Stimulated activated naive CD4-positive, alpha-beta T cell (primary cell): ENCODE measurements around the gene SPAG16.

ENCODE experiments used
- DNase-seq, 6 experiments: peaks; one replicate each; lab custom pipeline; 2025; lab: John Stamatoyannopoulos, UW

Gene SPAG16

DNA sequence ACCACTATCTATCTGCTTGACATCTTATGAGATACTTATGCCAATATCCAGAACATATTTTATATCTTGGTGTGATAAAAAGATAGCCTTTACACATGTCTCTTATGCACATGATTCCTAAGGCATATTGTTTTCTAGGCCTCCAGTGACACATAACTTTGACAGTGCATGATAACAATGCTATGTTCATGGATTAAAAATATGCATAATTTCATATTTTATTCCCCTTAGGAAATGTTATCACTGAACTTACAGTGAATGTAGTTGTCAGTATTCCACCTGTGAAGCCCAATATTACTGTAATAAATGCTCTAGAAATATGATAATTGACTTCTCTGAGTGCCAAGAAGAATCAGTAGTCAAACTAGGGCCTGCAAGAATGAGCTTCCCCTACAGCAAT, 532.3 kb downstream of the SPAG16 start:
- no peak for DNase-seq

- DNase-seq, result no peak
Measured at GRCh38 chr2:213818436-213818835, 534.2 kb downstream of the SPAG16 start.

DNA sequence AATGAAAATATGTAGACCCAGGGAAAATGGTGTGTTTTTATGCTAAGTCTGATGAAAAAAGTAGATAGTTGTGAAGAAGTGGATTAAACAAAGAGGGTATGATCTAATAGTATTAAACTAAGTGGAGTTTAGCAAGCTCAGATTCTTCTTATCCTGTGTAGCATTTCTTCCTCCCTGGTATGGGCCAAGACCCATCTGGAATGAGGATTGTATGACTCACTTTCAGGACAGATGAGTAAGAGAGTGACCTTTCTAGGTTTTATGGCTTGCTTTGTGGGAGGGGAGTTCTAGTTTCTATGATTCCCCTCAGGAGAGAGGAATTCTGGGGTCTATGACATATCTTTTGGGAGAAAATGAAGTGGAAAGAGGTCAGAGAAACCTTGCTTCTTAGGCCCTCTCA, 550.1 kb downstream of the SPAG16 start:
- no peak for DNase-seq

GRCh38 chr2:213834746-213835145, 550.5 kb downstream of the SPAG16 start:
- no peak for DNase-seq

- DNase-seq, result no peak
Measured at GRCh38 chr2:213846856-213847255, 562.6 kb downstream of the SPAG16 start.

- DNase-seq, result no peak
Measured at GRCh38 chr2:213847316-213847715, 563.1 kb downstream of the SPAG16 start.

DNA sequence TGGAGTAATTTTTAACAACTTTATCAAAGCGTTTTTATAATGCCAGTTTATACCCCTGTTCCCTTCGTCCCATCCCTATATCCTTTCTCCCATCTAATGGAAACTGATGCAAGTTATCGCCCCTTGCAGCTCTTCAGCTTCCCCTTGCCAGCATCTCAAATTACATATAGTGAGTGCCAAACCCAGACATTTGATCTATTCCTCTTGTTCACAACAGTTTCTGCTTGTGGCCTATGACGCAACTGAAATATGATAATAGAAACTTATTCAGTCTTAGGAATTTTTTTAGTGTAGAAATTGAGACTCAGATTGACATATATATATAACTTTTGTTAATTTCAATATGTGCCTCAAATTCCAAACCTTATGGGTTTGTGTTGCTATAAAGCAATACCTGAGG, 564.4 kb downstream of the SPAG16 start:
- DNase-seq, result no peak

DNA sequence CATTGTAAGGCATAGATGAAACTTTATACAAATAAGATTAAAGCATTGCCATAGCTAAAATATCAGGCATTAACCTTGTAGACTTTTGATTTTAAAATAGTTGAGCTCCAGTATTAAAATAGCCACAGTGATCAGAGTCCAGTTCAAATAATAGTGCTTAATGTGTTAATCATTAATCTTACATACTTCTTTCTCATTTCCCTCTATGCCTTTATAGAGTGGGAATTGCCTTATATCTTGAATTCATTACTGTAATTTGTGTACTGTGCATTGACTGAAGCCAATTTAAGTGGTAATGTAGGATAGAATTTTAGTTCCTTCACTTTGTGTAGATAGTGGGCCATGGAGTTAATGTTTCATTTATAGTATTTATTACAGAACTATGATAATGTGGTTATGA, 577.4 kb downstream of the SPAG16 start:
- no peak for DNase-seq

GRCh38 chr2:213862407-213863076, 578.3 kb downstream of the SPAG16 start:
- DNase-seq, result no peak

- no peak for DNase-seq
Measured at GRCh38 chr2:213863541-213863940, 579.3 kb downstream of the SPAG16 start.

DNA sequence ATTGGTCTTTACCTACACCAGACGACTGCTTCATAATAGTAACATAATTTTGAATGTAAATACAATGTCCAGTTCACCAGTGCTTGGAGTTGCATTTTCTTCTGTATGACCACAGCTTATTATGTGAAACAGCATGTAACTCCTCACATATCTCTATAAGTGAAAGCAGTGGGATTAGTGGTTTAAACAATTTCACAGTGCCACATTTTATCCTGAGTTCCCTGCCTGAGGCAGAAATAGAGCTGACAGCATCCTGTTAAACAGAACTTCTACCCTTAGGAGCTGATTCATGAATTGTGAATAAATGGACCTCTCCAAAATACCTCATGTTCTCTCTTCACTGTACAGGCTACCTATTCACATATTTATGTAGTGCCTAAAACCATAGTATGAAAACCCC, 584.3 kb downstream of the SPAG16 start:
- no peak for DNase-seq

DNA sequence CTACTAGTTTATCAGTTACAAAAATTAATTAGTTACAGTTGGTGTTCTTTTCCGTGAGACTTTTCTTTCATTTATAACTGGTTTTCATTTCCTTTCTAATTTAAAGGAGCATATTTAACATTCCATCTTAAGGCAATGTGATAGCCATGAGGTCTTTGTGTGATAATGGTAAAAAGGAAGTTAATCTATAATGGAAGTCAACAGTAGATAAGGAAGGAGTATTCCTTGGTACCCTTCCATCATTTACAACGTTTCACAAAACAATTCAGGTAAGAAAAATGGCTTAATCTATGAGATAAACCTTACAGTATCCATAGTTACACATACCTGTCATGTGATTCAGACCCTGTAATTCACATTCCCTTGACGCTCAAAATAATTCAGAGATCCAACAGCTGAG, 601.2 kb downstream of the SPAG16 start:
- no peak for DNase-seq

DNA sequence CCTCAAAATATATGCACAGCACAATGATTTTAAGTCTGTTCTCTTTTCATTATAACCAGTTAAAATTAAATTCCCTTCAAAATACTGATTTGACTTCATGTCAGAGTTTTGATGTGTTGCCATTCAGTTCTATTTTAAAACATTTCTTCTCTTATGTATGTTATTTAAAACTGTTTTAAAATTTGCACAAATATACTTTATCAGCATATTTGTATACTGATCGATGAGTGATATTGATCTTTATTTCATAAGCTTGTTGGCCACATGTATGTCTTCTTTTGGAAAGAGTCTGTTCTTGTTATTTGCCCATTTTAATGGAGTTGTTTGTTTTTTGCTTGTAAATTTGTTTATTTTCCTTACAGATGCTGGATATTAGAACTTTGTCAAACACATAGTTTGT, 630.2 kb downstream of the SPAG16 start:
- DNase-seq, result no peak

GRCh38 chr2:213920014-213920413, 635.8 kb downstream of the SPAG16 start:
- DNase-seq, result no peak

- no peak for DNase-seq
Measured at GRCh38 chr2:213923543-213923942, 639.3 kb downstream of the SPAG16 start.

GRCh38 chr2:213934560-213934959, 650.3 kb downstream of the SPAG16 start:
- peak in 2 of 6 experiments; percentile 14 to 25 for DNase-seq

- DNase-seq, result no peak
Measured at GRCh38 chr2:213958086-213958485, 673.8 kb downstream of the SPAG16 start.

DNA sequence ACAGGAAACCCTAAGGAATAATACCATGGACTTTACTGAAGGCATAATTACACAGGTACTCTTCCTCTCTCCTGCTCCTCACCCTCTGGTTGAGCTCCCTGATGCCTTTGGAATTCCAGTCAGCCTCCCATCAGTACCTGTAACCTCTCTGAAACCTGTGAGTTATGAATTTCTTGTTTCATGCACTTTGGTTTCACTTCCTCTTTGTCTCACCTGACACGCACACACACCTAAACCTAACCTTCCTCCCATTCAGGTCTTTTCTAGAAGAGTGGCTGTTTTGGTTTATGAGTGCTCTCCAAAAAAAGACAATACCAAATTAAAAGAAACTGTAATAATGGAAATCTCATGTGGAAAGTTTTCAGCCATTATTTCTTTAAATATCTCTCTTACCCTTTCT, 675.3 kb downstream of the SPAG16 start:
- no peak for DNase-seq

- DNase-seq, result no peak
Measured at GRCh38 chr2:213971536-213971935, 687.3 kb downstream of the SPAG16 start.

DNA sequence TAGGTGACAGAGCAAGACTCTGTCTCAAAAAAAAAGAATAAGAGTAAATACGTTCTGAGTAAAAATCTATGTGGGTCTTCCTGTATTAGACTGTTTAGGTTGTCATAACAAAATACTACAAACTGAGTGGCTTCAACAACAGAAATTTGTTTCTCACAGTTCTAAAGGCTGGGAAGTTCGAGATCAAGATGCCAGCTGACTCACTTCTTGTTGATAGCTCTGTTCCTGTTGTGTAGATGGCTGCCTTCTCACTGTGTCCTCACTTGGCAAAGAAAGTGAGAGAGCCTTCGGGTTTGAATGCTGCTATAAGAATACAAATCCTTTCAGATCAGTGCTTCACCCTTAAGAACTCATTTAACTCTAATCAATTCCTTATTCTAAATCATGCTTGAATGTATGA, 696.6 kb downstream of the SPAG16 start:
- DNase-seq, result no peak

- DNase-seq, result no peak
Measured at GRCh38 chr2:213989207-213989606, 704.9 kb downstream of the SPAG16 start.

GRCh38 chr2:213991453-213992108, 707.3 kb downstream of the SPAG16 start:
- DNase-seq, result no peak

- no peak for DNase-seq
Measured at GRCh38 chr2:213995400-213996105, 711.3 kb downstream of the SPAG16 start.
